NCI-H128 (cell line): Measurements from ENCODE around the gene ATXN10.

ENCODE experiments used
- DNase-seq: peaks from one replicate; lab custom pipeline; 2025; ENCODE audit not compliant: unreplicated experiment; lab: John Stamatoyannopoulos, UW

ATXN10 gene

GRCh38 chr22:45757068-45757467 is 85.4 kb downstream of the ATXN10 start:
- DNase-seq = no peak

GRCh38 chr22:45757936-45758335 is 86.3 kb downstream of the ATXN10 start:
- no peak for DNase-seq

- no peak for DNase-seq
These were observed 87.0 kb downstream of the ATXN10 start for GRCh38 chr22:45758603-45759002.

- DNase-seq = no peak
These were observed 89.0 kb downstream of the ATXN10 start for GRCh38 chr22:45760682-45761081.

GRCh38 chr22:45762545-45763235 is 91.1 kb downstream of the ATXN10 start:
- DNase-seq = no peak

- no peak for DNase-seq
These were observed 91.6 kb downstream of the ATXN10 start for GRCh38 chr22:45763236-45763624.

- DNase-seq = no peak
These were observed 96.9 kb downstream of the ATXN10 start for GRCh38 chr22:45768490-45768889.

- no peak for DNase-seq
These were observed 98.1 kb downstream of the ATXN10 start for GRCh38 chr22:45769569-45770210.

GRCh38 chr22:45770506-45770905 is 98.9 kb downstream of the ATXN10 start:
- DNase-seq = no peak

- no peak for DNase-seq
These were observed 99.4 kb downstream of the ATXN10 start for GRCh38 chr22:45771057-45771456.

GRCh38 chr22:45771711-45772110 is 100.1 kb downstream of the ATXN10 start:
- no peak for DNase-seq

GRCh38 chr22:45772743-45773142 is 101.1 kb downstream of the ATXN10 start:
- DNase-seq = no peak

- DNase-seq = no peak
These were observed 102.5 kb downstream of the ATXN10 start for GRCh38 chr22:45774001-45774670.

GRCh38 chr22:45775062-45775461 is 103.4 kb downstream of the ATXN10 start:
- DNase-seq = no peak

GRCh38 chr22:45775569-45776312 is 104.1 kb downstream of the ATXN10 start:
- no peak for DNase-seq

GRCh38 chr22:45776313-45776585 is 104.6 kb downstream of the ATXN10 start:
- no peak for DNase-seq

- no peak for DNase-seq
These were observed 105.6 kb downstream of the ATXN10 start for GRCh38 chr22:45777046-45777851.

- no peak for DNase-seq
These were observed 106.3 kb downstream of the ATXN10 start for GRCh38 chr22:45777852-45778375.

- no peak for DNase-seq
These were observed 109.8 kb downstream of the ATXN10 start for GRCh38 chr22:45781459-45781858.

GRCh38 chr22:45781966-45782365 is 110.3 kb downstream of the ATXN10 start:
- no peak for DNase-seq

GRCh38 chr22:45783021-45783420 is 111.4 kb downstream of the ATXN10 start:
- no peak for DNase-seq
